Stimulated activated CD4-positive, alpha-beta T cell treated with anti-CD3 and anti-CD28 coated beads, Interleukin-4, amount 100 ng/mL, for 4 hours (primary cell): ENCODE measurements around the gene STKLD1.
"Not testable (repeated sequence)": the region's sequence is repeated elsewhere in the genome, so short reads cannot be mapped to it uniquely, and the experiment has no call there.

ENCODE experiments used
- DNase-seq, 2 experiments: peaks; one replicate each; pipeline ENCODE4 v3.0.0-alpha.2; 2020

STKLD1 gene

DNA sequence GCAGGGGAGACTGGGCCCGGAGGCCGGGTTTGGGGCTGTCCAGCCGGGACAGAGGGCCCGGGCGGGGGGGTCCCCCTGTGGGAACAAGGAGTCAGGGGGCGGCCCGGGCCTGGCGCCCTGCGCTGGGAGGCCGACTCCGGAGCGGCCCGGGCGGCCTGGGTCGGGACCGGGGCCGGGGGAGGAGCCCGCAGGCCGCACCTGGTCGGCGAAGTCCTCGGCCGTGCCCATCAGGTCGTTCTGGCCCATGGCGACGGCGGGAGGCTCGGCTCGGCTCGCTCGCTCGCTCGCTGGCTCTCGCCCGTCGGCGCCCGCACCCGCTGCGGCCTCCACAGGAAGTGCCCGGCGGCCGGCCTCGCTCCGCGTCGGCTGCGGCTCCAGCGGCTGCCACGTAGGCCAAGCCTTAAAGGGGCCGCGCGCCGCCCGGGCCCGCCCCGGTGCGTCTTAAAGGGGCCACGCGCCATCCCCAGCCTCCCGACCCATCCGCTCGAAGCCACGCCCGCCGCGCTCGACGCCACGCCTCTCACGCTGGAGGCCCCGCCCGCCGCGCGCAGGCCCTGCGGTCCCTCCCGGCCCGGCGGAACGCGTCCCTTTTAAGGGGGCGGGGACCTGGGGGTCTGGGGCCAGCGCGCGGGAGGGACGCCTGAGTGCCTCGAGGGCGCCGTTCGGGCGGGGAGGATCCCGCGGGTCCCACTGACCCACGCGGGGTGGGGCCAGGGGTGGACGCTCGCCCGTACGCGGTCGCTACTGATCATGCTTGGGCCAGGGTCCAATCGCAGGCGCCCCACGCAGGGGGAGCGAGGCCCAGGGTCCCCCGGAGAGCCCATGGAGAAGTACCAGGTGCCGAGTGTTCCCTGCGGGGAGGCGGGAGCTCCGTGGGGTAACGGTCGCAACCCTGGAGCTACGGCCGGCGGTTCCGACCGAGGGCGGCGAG is at the start of gene STKLD1, which contains the start of gene SURF4:
Gene STKLD1, plus strand, starts transcription at position 643 of the 931 bp plus-strand sequence. Its CDS starts 108 bp downstream, at position 751.
Gene SURF4, minus strand, starts transcription at position 337 of the 931 bp plus-strand sequence. Its CDS starts 91 bp downstream, at position 246.
- peak; percentile 91 to 96 for DNase-seq

- not testable (repeated sequence) for DNase-seq
These were observed 49.1 kb upstream of the STKLD1 start for GRCh38 chr9:133327021-133327420.

GRCh38 chr9:133327834-133328484 is 48.2 kb upstream of the STKLD1 start:
- DNase-seq = no peak

- DNase-seq = not testable (repeated sequence)
These were observed 46.6 kb upstream of the STKLD1 start for GRCh38 chr9:133329306-133330156.

GRCh38 chr9:133331221-133331620 is 44.9 kb upstream of the STKLD1 start:
- DNase-seq = no peak

DNA sequence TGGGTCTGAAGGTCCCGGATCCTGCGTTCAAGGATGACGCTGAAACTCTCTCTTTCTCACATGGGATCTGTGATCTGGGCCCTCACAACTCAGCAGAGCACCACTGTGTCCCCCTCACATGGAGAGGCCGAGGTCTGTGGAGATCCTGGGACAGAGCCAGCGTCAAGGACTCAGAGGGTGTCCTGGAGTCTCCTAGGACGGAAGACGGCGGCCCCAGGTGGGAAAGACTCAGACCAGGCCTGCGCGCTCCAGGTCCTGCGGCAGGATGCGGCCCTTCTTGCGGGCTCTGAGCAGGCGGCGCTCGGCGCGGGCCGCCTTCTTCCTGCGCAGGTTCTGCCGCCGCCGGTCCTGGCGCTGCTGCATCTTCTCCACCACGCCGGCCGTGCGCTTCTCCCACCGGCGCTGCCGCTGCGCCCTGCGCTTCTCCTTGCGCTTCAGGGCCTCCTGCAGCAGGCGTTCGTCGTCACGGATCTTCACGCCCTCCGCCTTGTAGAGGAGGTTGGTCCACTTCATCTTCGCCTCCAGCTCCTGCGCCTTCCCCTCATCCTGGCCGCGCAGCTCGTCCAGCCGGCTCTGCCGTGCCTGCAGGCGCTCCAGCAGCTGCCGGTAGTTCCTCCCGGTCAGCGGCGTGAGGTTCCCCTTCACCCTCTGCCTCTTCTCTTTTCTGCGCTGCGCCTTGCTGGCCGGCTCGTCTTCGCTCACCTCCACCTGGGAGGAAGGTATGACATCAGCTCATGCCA is 44.4 kb upstream of the STKLD1 start:
- DNase-seq = no peak

- no peak for DNase-seq
These were observed 43.8 kb upstream of the STKLD1 start for GRCh38 chr9:133332381-133332730.

GRCh38 chr9:133333011-133333410 is 43.2 kb upstream of the STKLD1 start:
- no peak for DNase-seq

GRCh38 chr9:133333566-133333965 is 42.6 kb upstream of the STKLD1 start:
- no peak for DNase-seq

DNA sequence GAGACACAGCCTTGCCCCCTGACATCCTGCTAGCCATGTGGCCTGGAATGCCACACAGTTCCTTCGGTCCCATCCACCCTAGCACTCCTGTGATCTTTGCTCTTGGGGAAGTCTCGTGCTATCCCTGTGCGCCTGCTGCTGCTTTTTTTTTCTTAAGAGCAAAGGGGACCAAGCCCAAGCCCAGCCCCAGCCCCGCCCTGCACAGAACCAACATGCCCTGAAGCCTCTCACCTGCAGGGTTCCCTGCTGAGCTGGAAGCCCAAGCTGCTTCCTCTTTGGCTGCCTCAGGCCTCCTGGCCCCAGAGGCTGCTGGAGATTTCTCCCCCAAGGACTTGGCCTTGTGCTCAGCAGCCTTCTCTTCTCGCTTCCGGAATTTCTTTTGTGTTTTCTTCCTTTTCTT is 42.0 kb upstream of the STKLD1 start:
- DNase-seq = no peak

- DNase-seq = not testable (repeated sequence)
These were observed 41.3 kb upstream of the STKLD1 start for GRCh38 chr9:133334888-133335287.

DNA sequence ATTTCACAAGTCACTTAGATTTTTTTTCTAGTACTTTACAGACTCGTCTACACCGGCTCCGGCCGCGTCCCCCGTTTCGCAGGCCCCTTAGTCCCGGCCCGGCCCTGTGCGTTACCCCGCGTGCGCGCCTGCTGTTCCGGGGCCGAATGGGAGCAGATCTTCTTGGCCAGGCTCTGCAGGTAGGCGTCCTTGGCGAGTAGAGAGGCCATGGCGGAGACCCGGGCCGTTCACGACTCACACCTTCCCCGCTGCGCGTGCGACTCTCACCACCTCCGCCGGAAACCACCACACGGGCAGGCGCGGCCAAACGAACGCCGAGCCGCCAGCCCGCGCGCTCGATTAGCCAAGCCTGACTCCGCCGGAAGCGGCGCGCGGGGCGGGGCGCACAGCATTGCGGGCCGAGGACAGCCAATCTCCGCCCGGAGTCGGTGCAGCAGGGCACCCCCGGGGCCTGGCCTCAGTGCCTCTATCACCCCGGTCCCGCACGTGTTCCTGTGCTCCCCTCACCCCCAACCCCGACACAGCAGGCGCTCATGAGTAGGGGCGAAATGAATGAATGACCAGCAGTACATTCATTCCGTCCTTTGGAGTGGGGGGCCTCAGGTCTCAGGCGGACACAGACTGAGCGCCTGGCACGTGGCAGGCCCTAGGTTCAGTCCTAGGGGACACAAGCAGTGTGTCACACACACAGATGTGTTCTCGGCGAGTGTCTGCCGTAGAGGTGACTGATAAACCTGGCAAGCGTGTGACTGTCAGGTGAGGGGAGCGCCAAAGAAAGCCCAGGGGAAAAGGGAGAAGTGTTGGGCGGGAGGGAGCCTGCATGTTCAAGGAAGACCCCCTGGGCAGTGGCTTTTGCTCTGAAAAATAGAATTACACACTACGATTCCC is 40.0 kb upstream of the STKLD1 start, which contains the start of gene SURF6:
Gene SURF6, minus strand, starts transcription at position 265 of the 888 bp plus-strand sequence. Its CDS starts 56 bp downstream, at position 209.
- peak; percentile 93 to 95 for DNase-seq

DNA sequence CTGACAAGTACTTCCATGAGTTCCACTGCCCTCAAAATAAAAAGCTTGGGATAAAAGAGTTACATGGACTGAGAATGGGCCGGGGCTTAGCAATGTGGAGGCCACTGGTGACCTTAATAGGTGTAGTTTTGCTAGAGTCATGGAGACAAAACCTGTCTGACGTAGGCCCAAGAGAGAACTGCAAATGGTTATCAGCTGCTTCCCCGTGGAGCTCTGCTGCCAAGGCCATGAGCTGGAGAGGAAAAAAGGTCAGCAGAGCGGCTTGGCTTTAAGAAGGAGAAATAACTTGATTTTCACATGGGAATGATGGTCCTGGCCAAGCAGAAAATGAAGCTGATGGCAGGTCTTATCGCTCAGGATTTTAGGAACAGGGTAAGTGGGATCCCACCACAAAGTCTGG is 36.5 kb upstream of the STKLD1 start:
- no peak for DNase-seq

- DNase-seq = no peak
These were observed 35.9 kb upstream of the STKLD1 start for GRCh38 chr9:133340256-133340655.

DNA sequence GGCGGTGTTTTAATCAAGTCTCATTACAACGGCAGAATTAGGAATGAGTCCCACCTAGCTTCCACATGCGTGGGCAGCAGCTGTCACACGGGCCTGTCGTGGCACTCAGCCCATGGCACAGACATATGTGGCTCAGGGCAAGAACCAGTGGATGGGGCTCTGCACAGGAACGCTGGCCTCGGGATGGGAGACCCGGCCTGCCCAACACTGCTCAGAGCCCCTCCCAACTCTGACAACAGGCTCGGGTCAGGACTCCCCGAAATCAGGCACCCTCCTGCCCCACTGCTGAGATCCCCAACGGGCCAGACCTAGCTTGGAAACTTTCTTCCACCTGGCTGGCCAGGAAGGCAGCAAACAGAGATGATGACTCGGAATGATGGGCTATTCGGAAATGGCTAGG is 35.2 kb upstream of the STKLD1 start:
- DNase-seq = no peak

- DNase-seq = no peak
These were observed 34.6 kb upstream of the STKLD1 start for GRCh38 chr9:133341369-133342068.

DNA sequence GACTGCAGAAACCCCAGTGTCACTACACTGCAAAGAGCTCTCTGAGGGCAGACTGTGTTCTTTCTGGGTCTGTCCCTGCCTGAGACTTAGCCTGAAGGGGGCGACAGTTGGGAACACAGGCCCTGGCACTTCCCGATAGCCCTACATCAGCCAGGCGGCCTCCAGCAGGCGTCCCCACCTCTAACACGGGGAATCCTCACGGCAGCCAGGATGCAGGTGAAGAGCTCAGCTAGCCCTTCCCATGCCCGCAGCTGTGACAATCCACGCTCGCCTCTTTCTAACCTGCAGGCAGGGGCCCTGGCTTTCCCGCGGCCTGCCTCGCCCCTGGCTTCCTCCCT is 34.1 kb upstream of the STKLD1 start:
- no peak for DNase-seq

DNA sequence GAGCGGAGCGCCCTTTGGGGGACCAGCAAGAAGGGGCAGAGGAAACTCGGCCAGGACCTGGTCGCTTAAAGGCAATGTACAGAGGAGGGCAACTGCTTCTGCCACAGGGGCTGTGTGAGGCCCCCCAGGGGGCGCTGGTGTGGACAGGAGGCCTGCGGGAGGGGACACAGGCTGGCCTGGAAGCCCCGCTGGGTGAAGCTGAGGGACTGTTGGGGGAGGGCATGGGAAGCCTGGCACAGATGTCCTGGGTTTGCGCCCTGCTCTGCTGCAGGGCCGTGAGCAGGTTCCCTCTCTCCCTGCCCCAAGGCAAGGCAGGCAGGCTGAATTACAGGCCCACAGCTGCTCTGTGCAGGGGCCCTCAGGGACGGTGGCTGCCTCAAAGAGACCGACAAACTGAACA is 33.6 kb upstream of the STKLD1 start:
- no peak for DNase-seq

- DNase-seq = no peak
These were observed 32.1 kb upstream of the STKLD1 start for GRCh38 chr9:133344071-133344470.

- DNase-seq = no peak
These were observed 31.2 kb upstream of the STKLD1 start for GRCh38 chr9:133344979-133345378.

- DNase-seq = no peak
These were observed 30.6 kb upstream of the STKLD1 start for GRCh38 chr9:133345596-133345995.
